GM19397 (cell line): ENCODE measurements around the gene RILPL1.
"Not testable (repeated sequence)": the region's sequence is repeated elsewhere in the genome, so short reads cannot be mapped to it uniquely, and the experiment has no call there.

ENCODE experiments used
- ATAC-seq: cut with Tn5 transposase; IDR thresholded peaks from one replicate; pipeline ENCODE4 v1.9.1; 2021; ENCODE audit warnings: mild to moderate bottlenecking, moderate library complexity; ENCODE audit not compliant: unreplicated experiment

The RILPL1 gene

GRCh38 chr12:123497065-123497464 is 36.5 kb downstream of the RILPL1 start:
- no peak for ATAC-seq

- ATAC-seq = no peak
Observed at GRCh38 chr12:123494124-123494851, 39.2 kb downstream of the RILPL1 start.

- not testable (repeated sequence) for ATAC-seq
Observed at GRCh38 chr12:123492339-123493039, 41.0 kb downstream of the RILPL1 start.

- ATAC-seq = no peak
Observed at GRCh38 chr12:123491481-123491880, 42.0 kb downstream of the RILPL1 start.

- no peak for ATAC-seq
Observed at GRCh38 chr12:123491056-123491455, 42.5 kb downstream of the RILPL1 start.

- no peak for ATAC-seq
Observed at GRCh38 chr12:123490089-123490488, 43.4 kb downstream of the RILPL1 start.

GRCh38 chr12:123489580-123489979 is 43.9 kb downstream of the RILPL1 start:
- no peak for ATAC-seq

GRCh38 chr12:123488539-123489230 is 44.8 kb downstream of the RILPL1 start:
- no peak for ATAC-seq

- no peak for ATAC-seq
Observed at GRCh38 chr12:123487428-123487827, 46.1 kb downstream of the RILPL1 start.

GRCh38 chr12:123485756-123486155 is 47.8 kb downstream of the RILPL1 start:
- ATAC-seq = no peak

GRCh38 chr12:123483602-123484248 is 49.8 kb downstream of the RILPL1 start:
- ATAC-seq = no peak

- ATAC-seq = no peak
Observed at GRCh38 chr12:123482876-123483275, 50.6 kb downstream of the RILPL1 start.

GRCh38 chr12:123481251-123481650 is 52.3 kb downstream of the RILPL1 start:
- ATAC-seq = not testable (repeated sequence)

GRCh38 chr12:123479442-123480180 is 53.9 kb downstream of the RILPL1 start:
- no peak for ATAC-seq

GRCh38 chr12:123478762-123479161 is 54.8 kb downstream of the RILPL1 start:
- ATAC-seq = no peak

- ATAC-seq = no peak
Observed at GRCh38 chr12:123478069-123478468, 55.5 kb downstream of the RILPL1 start.

GRCh38 chr12:123475246-123475703 is 58.2 kb downstream of the RILPL1 start:
- ATAC-seq = no peak

- ATAC-seq = no peak
Observed at GRCh38 chr12:123474485-123475245, 58.9 kb downstream of the RILPL1 start.

- ATAC-seq = no peak
Observed at GRCh38 chr12:123472438-123472849, 61.1 kb downstream of the RILPL1 start.
